Right atrium auricular region (tissue), 2 donors: ENCODE measurements around the gene NPAS3. TPM values are rescaled to one million over a fixed set of nuclear protein-coding genes. Genes with fewer than 3 reads are reported as not detected.

Source experiments
- DNase-seq: peaks from one replicate; pipeline ENCODE4 v3.0.0-alpha.2; 2019; ENCODE audit warnings: low spot score
- H3K27ac ChIP-seq, 2 donors: fragments of 200-600 bp; sonication (generic); 1 replicate in 1 of 2; 2 replicates in 1 of 2; pipeline ENCODE4 v1.5.1; 2016 to 2019
- H3K27me3 ChIP-seq, 2 donors: fragments of 200-600 bp; sonication (generic); one replicate each; pipeline versions ENCODE4 v1.5.1 to v1.6.0; 2017 to 2019
- H3K36me3 ChIP-seq: fragments of 200-600 bp; sonication (generic); one replicate; pipeline ENCODE4 v1.5.1; 2016
- H3K4me1 ChIP-seq, 2 donors: fragments of 200-600 bp; sonication (generic); one replicate each; pipeline versions ENCODE4 v1.5.1 to v1.6.0; 2017 to 2019
- H3K4me3 ChIP-seq, 2 donors: fragments of 200-600 bp; sonication (generic); 1 replicate in 1 of 2; 2 replicates in 1 of 2; pipeline ENCODE4 v1.5.1; 2017 to 2019; ENCODE audit warnings: mild to moderate bottlenecking in 1 of 2, moderate library complexity in 1 of 2
- H3K9me3 ChIP-seq, 2 donors: fragments of 200-600 bp; sonication (generic); one replicate each; pipeline ENCODE4 v1.5.1; 2019
- total RNA-seq, 2 donors: library from RNA; depleted of rRNA; stranded (reverse); fragments of >200 nt; gene quantifications; one replicate each; pipeline ENCODE4 v1.1.0, GENCODE V29; 2016
- TF ChIP-seq, protein P1 (sequence below), 2 donors: fragments of 200-600 bp; sonication (generic); IDR thresholded peaks; one replicate each; pipeline ENCODE4 v1.5.1; 2019; ENCODE audit warnings: antibody characterized with exemption in 2 of 2

Gene NPAS3
- total RNA-seq, 2 donors from 2014 or later = 0.67 to 1.3 TPM

GRCh38 chr14:33691907-33692306, 753.2 kb downstream of the NPAS3 start:
- Histone ChIP-seq H3K4me3 (no peak overlapping the region), H3K27ac (no peak overlapping the region), H3K27me3 (no peaks in the 10 kb centered on the region), H3K9me3 (no peaks in the 10 kb centered on the region), H3K36me3 (no peaks in the 10 kb centered on the region), H3K4me1 (no peaks in the 10 kb centered on the region)
- TF ChIP-seq, protein P1, sequence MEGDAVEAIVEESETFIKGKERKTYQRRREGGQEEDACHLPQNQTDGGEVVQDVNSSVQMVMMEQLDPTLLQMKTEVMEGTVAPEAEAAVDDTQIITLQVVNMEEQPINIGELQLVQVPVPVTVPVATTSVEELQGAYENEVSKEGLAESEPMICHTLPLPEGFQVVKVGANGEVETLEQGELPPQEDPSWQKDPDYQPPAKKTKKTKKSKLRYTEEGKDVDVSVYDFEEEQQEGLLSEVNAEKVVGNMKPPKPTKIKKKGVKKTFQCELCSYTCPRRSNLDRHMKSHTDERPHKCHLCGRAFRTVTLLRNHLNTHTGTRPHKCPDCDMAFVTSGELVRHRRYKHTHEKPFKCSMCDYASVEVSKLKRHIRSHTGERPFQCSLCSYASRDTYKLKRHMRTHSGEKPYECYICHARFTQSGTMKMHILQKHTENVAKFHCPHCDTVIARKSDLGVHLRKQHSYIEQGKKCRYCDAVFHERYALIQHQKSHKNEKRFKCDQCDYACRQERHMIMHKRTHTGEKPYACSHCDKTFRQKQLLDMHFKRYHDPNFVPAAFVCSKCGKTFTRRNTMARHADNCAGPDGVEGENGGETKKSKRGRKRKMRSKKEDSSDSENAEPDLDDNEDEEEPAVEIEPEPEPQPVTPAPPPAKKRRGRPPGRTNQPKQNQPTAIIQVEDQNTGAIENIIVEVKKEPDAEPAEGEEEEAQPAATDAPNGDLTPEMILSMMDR (IDR thresholded peaks at IDR 0.05) = no peak
- no peak for DNase-seq

- no peak for DNase-seq
- Histone ChIP-seq H3K9me3 (no peaks in the 10 kb centered on the region), H3K36me3 (no peaks in the 10 kb centered on the region), H3K4me3 (no peak overlapping the region), H3K4me1 (no peaks in the 10 kb centered on the region), H3K27ac (no peak overlapping the region), H3K27me3 (no peaks in the 10 kb centered on the region)
- TF ChIP-seq, protein P1 (IDR thresholded peaks at IDR 0.05) = no peak
These were observed 754.1 kb downstream of the NPAS3 start for GRCh38 chr14:33692762-33693161.

GRCh38 chr14:33693237-33693636, 754.6 kb downstream of the NPAS3 start:
- Histone ChIP-seq H3K27me3 (no peaks in the 10 kb centered on the region), H3K36me3 (no peaks in the 10 kb centered on the region), H3K27ac (no peak overlapping the region), H3K4me1 (no peaks in the 10 kb centered on the region), H3K4me3 (no peak overlapping the region), H3K9me3 (no peaks in the 10 kb centered on the region)
- TF ChIP-seq, protein P1 (IDR thresholded peaks at IDR 0.05) = no peak
- no peak for DNase-seq

DNA sequence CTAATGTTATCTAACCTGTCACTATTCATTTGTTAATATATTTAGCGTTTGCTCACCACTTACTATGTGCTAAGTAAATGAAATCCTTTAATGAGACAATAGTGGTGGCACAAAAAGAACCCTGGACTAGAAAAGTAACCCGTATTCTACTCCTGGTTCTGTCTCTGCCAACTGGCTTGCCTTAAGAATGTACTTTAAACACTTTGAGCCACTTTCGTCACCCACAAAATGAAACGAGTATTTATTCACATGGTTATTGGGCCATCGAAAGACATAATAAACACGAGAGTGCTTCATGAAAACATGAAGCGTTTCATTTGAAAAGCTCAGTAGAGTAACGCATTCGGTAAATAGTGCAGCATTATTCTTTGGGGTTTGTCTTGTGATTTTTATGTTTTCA, 757.5 kb downstream of the NPAS3 start:
- H3K27me3 ChIP-seq = no peaks in the 10 kb centered on the region
- H3K27ac ChIP-seq = no peak overlapping the region
- H3K36me3 ChIP-seq = no peaks in the 10 kb centered on the region
- no peak overlapping the region for H3K4me3 ChIP-seq
- no peaks in the 10 kb centered on the region for H3K4me1 ChIP-seq
- no peaks in the 10 kb centered on the region for H3K9me3 ChIP-seq
- no peak for DNase-seq
- TF ChIP-seq, protein P1 (IDR thresholded peaks at IDR 0.05) = no peak

- TF ChIP-seq, protein P1 (IDR thresholded peaks at IDR 0.05) = no peak
- H3K27ac ChIP-seq = no peak overlapping the region
These were observed 760.8 kb downstream of the NPAS3 start for GRCh38 chr14:33699300-33699983.

GRCh38 chr14:33700052-33700451, 761.4 kb downstream of the NPAS3 start:
- no peak overlapping the region for H3K27ac ChIP-seq
- no peaks in the 10 kb centered on the region for H3K27me3 ChIP-seq
- H3K4me1 ChIP-seq = no peaks in the 10 kb centered on the region

More at GRCh38 chr14:33699300-33699983, 760.8 kb downstream of the NPAS3 start:
- H3K36me3 ChIP-seq = no peaks in the 10 kb centered on the region
- no peak for DNase-seq
- H3K4me1 ChIP-seq = no peaks in the 10 kb centered on the region
- H3K27me3 ChIP-seq = no peaks in the 10 kb centered on the region
- no peak overlapping the region for H3K4me3 ChIP-seq
- no peaks in the 10 kb centered on the region for H3K9me3 ChIP-seq

More at GRCh38 chr14:33700052-33700451, 761.4 kb downstream of the NPAS3 start:
- Histone ChIP-seq H3K4me3 (no peak overlapping the region), H3K36me3 (no peaks in the 10 kb centered on the region), H3K9me3 (no peaks in the 10 kb centered on the region)
- DNase-seq = no peak
- TF ChIP-seq, protein P1 (IDR thresholded peaks at IDR 0.05) = no peak
